ENCODE measurements around the gene HDLBP.

- TF ChIP-seq SUZ12 (IDR thresholded peaks at IDR 0.05; ENCODE audit: extremely low read depth, insufficient read depth, insufficient read length) (no peak), YY1 (IDR thresholded peaks at IDR 0.05; ENCODE audit: insufficient read depth, insufficient read length) (no peak), ZNF274 (IDR thresholded peaks at IDR 0.05; ENCODE audit: low read depth, low read length) (no peak)
These were observed 80.3 kb downstream of the HDLBP start for GRCh38 chr2:241234962-241235740.
